Measurements from ENCODE around the gene BICDL2. TPM values are rescaled to one million over a fixed set of nuclear protein-coding genes. Genes with fewer than 3 reads are reported as not detected.

The BICDL2 gene
- total and polyA plus RNA-seq, 7 experiments from 2014 or later: 1.0 TPM; not detected in 6

DNA sequence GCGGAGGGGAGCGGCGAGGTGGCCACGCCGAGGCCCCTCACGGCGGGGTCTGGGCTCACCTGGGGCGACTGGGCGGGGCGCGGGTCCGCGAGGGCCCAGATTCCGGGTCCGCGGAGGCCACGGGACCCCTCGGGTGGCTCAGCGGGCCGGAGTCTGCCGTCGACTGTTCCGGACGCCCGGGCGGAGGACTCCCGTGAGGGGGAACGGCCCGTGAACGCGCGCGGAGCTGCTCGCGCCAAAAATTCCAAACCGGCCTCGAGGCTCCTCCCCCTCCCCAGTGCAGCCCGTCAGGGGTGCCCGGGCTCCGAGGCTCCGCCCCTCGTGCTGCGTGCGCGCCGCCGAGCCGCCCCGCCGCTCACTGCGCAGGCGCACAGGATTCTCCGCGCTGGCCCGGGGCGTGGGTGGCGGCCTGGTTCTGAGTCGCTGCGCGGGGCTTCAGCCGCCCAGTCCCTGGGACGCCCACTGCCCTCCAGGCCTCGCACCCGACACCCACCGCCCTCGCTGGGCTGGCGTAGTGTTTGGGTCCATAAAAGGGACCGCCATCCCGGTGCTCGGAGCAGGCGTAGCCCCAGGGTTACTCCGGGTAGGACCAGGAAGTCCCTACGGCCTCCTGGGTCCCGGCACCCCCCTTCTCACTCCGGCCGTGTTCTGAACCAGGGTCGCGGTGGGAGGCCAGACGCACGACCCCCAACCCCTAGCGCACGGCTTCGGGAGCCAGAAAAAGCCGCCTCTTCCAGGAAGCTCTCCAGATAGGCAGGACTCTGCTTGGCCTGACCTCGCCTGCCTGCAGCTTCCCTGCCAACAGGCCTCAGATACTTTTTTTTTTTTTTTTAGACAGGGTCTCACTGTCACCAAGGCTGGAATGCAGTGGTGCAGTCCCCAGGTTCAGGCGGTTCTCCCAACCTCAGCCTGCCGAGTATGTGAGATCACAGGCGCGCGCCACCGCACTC, 56.2 kb downstream of the BICDL2 start, which contains the start of gene PKMYT1:
TSS of gene PKMYT1 (minus strand) at position 220 of the 950 bp plus-strand sequence. CDS start 789 bp downstream, outside the sequence.
- peak; percentile 97 for ATAC-seq
- ChIA-PET CTCF (interaction anchor here (0.6 to 1.2 kb wide), 3 partner anchors 53 to 1237 kb away, joined by 3 read pairs; no protein-coding TSS in a partner anchor), POLR2A (interaction anchor here (0.6 to 3.2 kb wide), 17 partner anchors 8 to 1517 kb away, joined by 3 to 17 read pairs (median 3); partner anchors contain the start of genes BICDL2, FLYWCH1, FLYWCH2 and HCFC1R1)
- DNase-seq: peak; percentile 86 to 100 (median 96)
- no peaks in the 10 kb centered on the region for H3K9me3 ChIP-seq (ENCODE audit: control insufficient read depth in 2 of 3, low read length in 3 of 3)
- no peaks in the 10 kb centered on the region for H3K27me3 ChIP-seq (ENCODE audit: control insufficient read depth in 2 of 2, insufficient read depth in 2 of 2, low read length in 2 of 2)
- peak within 1 kb of the TSS; percentile 94 for H3K27ac ChIP-seq (ENCODE audit: low read depth, low read length)
- H3K9me3 Mint-ChIP-seq: peaks cover 0 to 2% (median 0%) of the 10 kb centered on the region in 11 donors
- H3K36me3 Mint-ChIP-seq: peaks cover 0 to 4% (median 0%) of the 10 kb centered on the region in 5 donors
- H3K27me3 Mint-ChIP-seq: peaks cover 0 to 2% (median 0%) of the 10 kb centered on the region in 5 donors
- H3K36me3 ChIP-seq (ENCODE audit: control insufficient read depth in 2 of 3, insufficient read depth in 3 of 3, low read length in 3 of 3): no peaks in the 10 kb centered on the region
- peak within 1 kb of the TSS; percentile 72 to 91 (median 82) for H3K4me3 Mint-ChIP-seq
- H3K4me3 ChIP-seq (ENCODE audit: low read length): peak within 1 kb of the TSS; percentile 73
- peaks cover 5 to 6% of the 10 kb centered on the region in 2 donors for H3K4me1 ChIP-seq (ENCODE audit: control insufficient read depth in 2 of 2, insufficient read depth in 2 of 2, low read length in 2 of 2)
- H3K4me1 Mint-ChIP-seq: peaks cover 9 to 29% (median 14%) of the 10 kb centered on the region in 7 donors
- H3K27ac Mint-ChIP-seq: peak within 1 kb of the TSS in 8 of 9 donors; percentile 65 to 89 (median 78)
- intact Hi-C loops (cut with micrococcal nuclease): loop anchor here (1.0 to 5.0 kb wide), 8 partner anchors 10 to 98 kb away; partner anchors contain the start of genes FLYWCH1 (in 1 of the 2), FLYWCH2 (in 1 of the 2), PAQR4 (in 1 of the 2) and THOC6 (in 1 of the 2)

GRCh38 chr16:2979669-2980226, 57.0 kb downstream of the BICDL2 start:
- ATAC-seq: no peak
- Mint-ChIP-seq H3K36me3 (peaks cover 0 to 4% (median 0%) of the 10 kb centered on the region in 5 donors), H3K27ac (peak overlapping the region in 1 of 9 donors; percentile 88), H3K4me3 (peak overlapping the region in 8 of 10 donors; percentile 33 to 91 (median 66)), H3K4me1 (peaks cover 9 to 29% (median 14%) of the 10 kb centered on the region in 7 donors), H3K27me3 (peaks cover 0 to 2% (median 0%) of the 10 kb centered on the region in 5 donors), H3K9me3 (peaks cover 0 to 2% (median 0%) of the 10 kb centered on the region in 11 donors)
- Histone ChIP-seq H3K4me1 (ENCODE audit: control insufficient read depth in 2 of 2, insufficient read depth in 2 of 2, low read length in 2 of 2) (peaks cover 5 to 6% of the 10 kb centered on the region in 2 donors), H3K36me3 (ENCODE audit: control insufficient read depth in 2 of 3, insufficient read depth in 3 of 3, low read length in 3 of 3) (no peaks in the 10 kb centered on the region), H3K4me3 (ENCODE audit: low read length) (peak overlapping the region; percentile 73), H3K27me3 (ENCODE audit: control insufficient read depth in 2 of 2, insufficient read depth in 2 of 2, low read length in 2 of 2) (no peaks in the 10 kb centered on the region), H3K27ac (ENCODE audit: low read depth, low read length) (no peak overlapping the region), H3K9me3 (ENCODE audit: control insufficient read depth in 2 of 3, low read length in 3 of 3) (no peaks in the 10 kb centered on the region)
- peak in 1 of 9 donors; percentile 57 for DNase-seq
- ChIA-PET POLR2A (interaction anchor here (0.6 to 2.5 kb wide), 6 partner anchors 15 to 135 kb away, joined by 3 to 6 read pairs (median 3); partner anchors contain the start of genes FLYWCH1 and TNFRSF12A), CTCF (no interaction called here)
- intact Hi-C loops (cut with micrococcal nuclease): loop anchor here (1.0 to 5.0 kb wide), 8 partner anchors 9 to 97 kb away; partner anchors contain the start of genes FLYWCH1 (in 1 of the 2), FLYWCH2 (in 1 of the 2), PAQR4 (in 1 of the 2) and THOC6 (in 1 of the 2)

Other genes with a start within 250 kb of the BICDL2 start
- gene PRSS33, start 249.4 kb downstream of the BICDL2 start, total RNA-seq: under 1 TPM in 1 of 5 experiments, not detected in 4; 0.19 TPM
- gene PRSS33, start 249.4 kb downstream of the BICDL2 start, polyA plus RNA-seq: not detected
- not detected for gene PRSS41, start 238.5 kb downstream of the BICDL2 start, total RNA-seq
- not detected for gene PRSS41, start 238.5 kb downstream of the BICDL2 start, polyA plus RNA-seq
- gene PRSS21, start 219.7 kb downstream of the BICDL2 start, total RNA-seq: 1 to 10 TPM in 4 of 5 experiments, not detected in 1; 1.1 to 7.9 (median 1.4) TPM
- gene PRSS21, start 219.7 kb downstream of the BICDL2 start, polyA plus RNA-seq: 10 to 100 TPM in 1 of 2 donors, 1 to 10 TPM in 1; 1.9 to 11.2 TPM
- 10 to 100 TPM in 1 of 5 experiments, 1 to 10 TPM in 1, not detected in 3; 2.3 to 17.2 TPM for gene ZG16B, start 206.6 kb downstream of the BICDL2 start, total RNA-seq
- gene ZG16B, start 206.6 kb downstream of the BICDL2 start, polyA plus RNA-seq: not detected
- gene PRSS22, start 178.8 kb downstream of the BICDL2 start, total RNA-seq: under 1 TPM in 2 of 5 experiments, not detected in 3; 0.59 to 0.72 TPM
- gene PRSS22, start 178.8 kb downstream of the BICDL2 start, polyA plus RNA-seq: not detected
- 10 to 100 TPM; 13.6 to 30.4 (median 24.0) TPM for gene FLYWCH2, start 153.7 kb downstream of the BICDL2 start, total RNA-seq
- gene FLYWCH2, start 153.7 kb downstream of the BICDL2 start, polyA plus RNA-seq: 10 to 100 TPM; 24.8 to 26.8 TPM
- gene FLYWCH1, start 125.0 kb downstream of the BICDL2 start, total RNA-seq: 100 to 1,000 TPM in 2 of 5 experiments, 10 to 100 TPM in 3; 48.6 to 149 (median 87.0) TPM
- gene FLYWCH1, start 125.0 kb downstream of the BICDL2 start, polyA plus RNA-seq: 10 to 100 TPM; 12.4 to 30.0 TPM
- not detected for gene KREMEN2, start 72.7 kb downstream of the BICDL2 start, total RNA-seq
- not detected for gene KREMEN2, start 72.7 kb downstream of the BICDL2 start, polyA plus RNA-seq
- gene PAQR4, start 67.6 kb downstream of the BICDL2 start, total RNA-seq: 10 to 100 TPM in 1 of 5 experiments, 1 to 10 TPM in 1, under 1 TPM in 3; 0.40 to 39.4 (median 0.79) TPM
- gene PAQR4, start 67.6 kb downstream of the BICDL2 start, polyA plus RNA-seq: under 1 TPM in 1 of 2 donors, not detected in 1; 0.54 TPM
- gene PKMYT1, start 56.5 kb downstream of the BICDL2 start, total RNA-seq: 10 to 100 TPM in 1 of 5 experiments, under 1 TPM in 1, not detected in 3; 0.93 to 89.1 TPM
- gene PKMYT1, start 56.5 kb downstream of the BICDL2 start, polyA plus RNA-seq: not detected
- under 1 TPM in 2 of 5 experiments, not detected in 3; 0.15 to 0.37 TPM for gene CLDN9, start 24.0 kb downstream of the BICDL2 start, total RNA-seq
- not detected for gene CLDN9, start 24.0 kb downstream of the BICDL2 start, polyA plus RNA-seq
- not detected for gene CLDN6, start 18.8 kb downstream of the BICDL2 start, total RNA-seq
- not detected for gene CLDN6, start 18.8 kb downstream of the BICDL2 start, polyA plus RNA-seq
- 1 to 10 TPM in 3 of 5 experiments, under 1 TPM in 2; 0.57 to 5.9 (median 1.1) TPM for gene TNFRSF12A, start 16.6 kb downstream of the BICDL2 start, total RNA-seq
- gene TNFRSF12A, start 16.6 kb downstream of the BICDL2 start, polyA plus RNA-seq: not detected
- gene HCFC1R1, start 13.0 kb downstream of the BICDL2 start, total RNA-seq: 10 to 100 TPM; 11.5 to 29.6 (median 14.9) TPM
- 10 to 100 TPM; 12.0 to 24.6 TPM for gene HCFC1R1, start 13.0 kb downstream of the BICDL2 start, polyA plus RNA-seq
- gene THOC6, start 12.9 kb downstream of the BICDL2 start, total RNA-seq: 10 to 100 TPM; 25.3 to 55.5 (median 26.0) TPM
- 10 to 100 TPM; 46.3 to 60.6 TPM for gene THOC6, start 12.9 kb downstream of the BICDL2 start, polyA plus RNA-seq
- 10 to 100 TPM in 2 of 5 experiments, 1 to 10 TPM in 1, under 1 TPM in 2; 0.73 to 64.4 (median 3.7) TPM for gene MMP25, start 9.6 kb upstream of the BICDL2 start, total RNA-seq
- gene MMP25, start 9.6 kb upstream of the BICDL2 start, polyA plus RNA-seq: under 1 TPM; 0.64 to 0.93 TPM
- 1,000 to 10,000 TPM in 1 of 5 experiments, 100 to 1,000 TPM in 4; 351 to 3,697 (median 587) TPM for gene IL32, start 28.7 kb upstream of the BICDL2 start, total RNA-seq
- 1,000 to 10,000 TPM; 1,418 to 1,605 TPM for gene IL32, start 28.7 kb upstream of the BICDL2 start, polyA plus RNA-seq
- gene ZSCAN10, start 62.4 kb upstream of the BICDL2 start, total RNA-seq: under 1 TPM in 3 of 5 experiments, not detected in 2; 0.22 to 0.61 (median 0.29) TPM
- under 1 TPM in 1 of 2 donors, not detected in 1; 0.35 TPM for gene ZSCAN10, start 62.4 kb upstream of the BICDL2 start, polyA plus RNA-seq
- gene ZNF205, start 75.6 kb upstream of the BICDL2 start, total RNA-seq: under 1 TPM in 1 of 5 experiments, not detected in 4; 0.29 TPM
- gene ZNF205, start 75.6 kb upstream of the BICDL2 start, polyA plus RNA-seq: under 1 TPM in 1 of 2 donors, not detected in 1; 0.09 TPM
- 10 to 100 TPM in 3 of 5 experiments, 1 to 10 TPM in 2; 3.8 to 14.0 (median 11.8) TPM for gene ZNF213, start 98.1 kb upstream of the BICDL2 start, total RNA-seq
- 1 to 10 TPM; 1.7 to 3.4 TPM for gene ZNF213, start 98.1 kb upstream of the BICDL2 start, polyA plus RNA-seq
- under 1 TPM in 2 of 5 experiments, not detected in 3; 0.38 to 0.41 TPM for gene OR1F1, start 151.3 kb upstream of the BICDL2 start, total RNA-seq
- gene OR1F1, start 151.3 kb upstream of the BICDL2 start, polyA plus RNA-seq: under 1 TPM in 1 of 2 donors, not detected in 1; 0.35 TPM
- gene ZNF200, start 198.2 kb upstream of the BICDL2 start, total RNA-seq: 10 to 100 TPM in 3 of 5 experiments, 1 to 10 TPM in 2; 4.8 to 33.3 (median 16.6) TPM
- gene ZNF200, start 198.2 kb upstream of the BICDL2 start, polyA plus RNA-seq: 10 to 100 TPM; 12.3 to 20.2 TPM
- 10 to 100 TPM in 1 of 5 experiments, 1 to 10 TPM in 1, under 1 TPM in 2, not detected in 1; 0.38 to 38.1 (median 2.4) TPM for gene MEFV, start 219.7 kb upstream of the BICDL2 start, total RNA-seq
- under 1 TPM in 1 of 2 donors, not detected in 1; 0.18 TPM for gene MEFV, start 219.7 kb upstream of the BICDL2 start, polyA plus RNA-seq
- gene ZNF263, start 246.5 kb upstream of the BICDL2 start, total RNA-seq: 10 to 100 TPM; 26.1 to 51.6 (median 36.9) TPM
- gene ZNF263, start 246.5 kb upstream of the BICDL2 start, polyA plus RNA-seq: 10 to 100 TPM; 61.1 to 80.2 TPM